ENCODE results near the gene ICA1L. TPM values are rescaled to one million over a fixed set of nuclear protein-coding genes. Genes with fewer than 3 reads are reported as not detected.

Gene ICA1L
- total RNA-seq, 1 experiment from 2014 or later = 4.5 TPM

GRCh38 chr2:202817771-202818170, 53.8 kb downstream of the ICA1L start:
- Histone ChIP-seq H2BK120ac (ENCODE audit: low read depth, low read length, poor library complexity, severe bottlenecking) (no peak overlapping the region), H3K4me2 (ENCODE audit: insufficient read depth, insufficient read length, low read length) (no peak overlapping the region), H2BK15ac (ENCODE audit: low read depth, low read length) (no peak overlapping the region), H3T11ph (ENCODE audit: low read length) (no peak overlapping the region), H3K18ac (ENCODE audit: insufficient read length, low read depth, low read length) (no peak overlapping the region), H4K5ac (ENCODE audit: insufficient read length, low read depth, low read length) (no peak overlapping the region), H2BK20ac (ENCODE audit: low read depth, low read length, poor library complexity, severe bottlenecking) (no peak overlapping the region), H3K79me2 (ENCODE audit: insufficient read depth, low read length) (no peaks in the 10 kb centered on the region), H3K9me3 (ENCODE audit: control insufficient read depth, low read depth, low read length) (no peaks in the 10 kb centered on the region), H4K8ac (replicated peaks; ENCODE audit: insufficient read length, low read depth, low read length) (no peak overlapping the region), H2BK5ac (ENCODE audit: insufficient read length, low read length) (no peak overlapping the region), H3K27me3 (ENCODE audit: insufficient read depth, low read length) (no peaks in the 10 kb centered on the region), H3K23ac (ENCODE audit: insufficient read length, low read depth, low read length) (no peak overlapping the region), H3K4ac (ENCODE audit: low read depth, low read length) (no peak overlapping the region), H3K79me1 (ENCODE audit: insufficient read depth, low read depth, low read length, poor library complexity, severe bottlenecking) (no peaks in the 10 kb centered on the region), H4K20me1 (ENCODE audit: control insufficient read depth, insufficient read depth, insufficient read length) (no peaks in the 10 kb centered on the region), H2AK5ac (ENCODE audit: insufficient read length, low read length) (no peak overlapping the region), H3K27ac (ENCODE audit: insufficient read length, low read depth, low read length) (no peak overlapping the region), H3K14ac (ENCODE audit: insufficient read depth, low read length) (no peak overlapping the region), H2AFZ (ENCODE audit: low read length) (no peak overlapping the region), H2BK12ac (ENCODE audit: insufficient read length, low read depth, low read length) (no peak overlapping the region), H4K91ac (ENCODE audit: insufficient read length, low read depth, low read length) (no peak overlapping the region), H3K9ac (ENCODE audit: extremely low read depth, insufficient read length, low read length) (no peak overlapping the region), H3K23me2 (ENCODE audit: insufficient read length, low read depth, low read length, poor library complexity, severe bottlenecking) (no peaks in the 10 kb centered on the region), H3K56ac (ENCODE audit: insufficient read length, low read depth, low read length) (no peak overlapping the region), H3K4me1 (ENCODE audit: insufficient read depth, low read length) (no peaks in the 10 kb centered on the region)
- DNase-seq = no peak
- Mint-ChIP-seq H3K36me3 (ENCODE audit: insufficient read depth in 1 of 3, low read depth in 3 of 3) (peaks cover 0 to 12% (median 7%) of the 10 kb centered on the region in 3 experiments; a peak in 5 of 7 replicates), H3K27me3 (ENCODE audit: low read depth) (no peaks in the 10 kb centered on the region), H3K27ac (no peak overlapping the region), H3K9me3 (peaks cover 3 to 7% of the 10 kb centered on the region in 2 experiments; a peak in 2 of 5 replicates), H3K4me1 (peaks cover 3 to 7% of the 10 kb centered on the region in 2 experiments; a peak in 2 of 4 replicates), H3K4me3 (no peak overlapping the region)
- TF ChIP-seq CTCF (conservative IDR thresholded peaks at IDR 0.05) = no peak
- WGBS (ENCODE audit: extremely low coverage, insufficient read length, low lambda C conversion rate) = no CpG with 5 or more reads among the region's 1 CpG
